ENCODE data around the gene AP1S1.

Gene AP1S1

DNA sequence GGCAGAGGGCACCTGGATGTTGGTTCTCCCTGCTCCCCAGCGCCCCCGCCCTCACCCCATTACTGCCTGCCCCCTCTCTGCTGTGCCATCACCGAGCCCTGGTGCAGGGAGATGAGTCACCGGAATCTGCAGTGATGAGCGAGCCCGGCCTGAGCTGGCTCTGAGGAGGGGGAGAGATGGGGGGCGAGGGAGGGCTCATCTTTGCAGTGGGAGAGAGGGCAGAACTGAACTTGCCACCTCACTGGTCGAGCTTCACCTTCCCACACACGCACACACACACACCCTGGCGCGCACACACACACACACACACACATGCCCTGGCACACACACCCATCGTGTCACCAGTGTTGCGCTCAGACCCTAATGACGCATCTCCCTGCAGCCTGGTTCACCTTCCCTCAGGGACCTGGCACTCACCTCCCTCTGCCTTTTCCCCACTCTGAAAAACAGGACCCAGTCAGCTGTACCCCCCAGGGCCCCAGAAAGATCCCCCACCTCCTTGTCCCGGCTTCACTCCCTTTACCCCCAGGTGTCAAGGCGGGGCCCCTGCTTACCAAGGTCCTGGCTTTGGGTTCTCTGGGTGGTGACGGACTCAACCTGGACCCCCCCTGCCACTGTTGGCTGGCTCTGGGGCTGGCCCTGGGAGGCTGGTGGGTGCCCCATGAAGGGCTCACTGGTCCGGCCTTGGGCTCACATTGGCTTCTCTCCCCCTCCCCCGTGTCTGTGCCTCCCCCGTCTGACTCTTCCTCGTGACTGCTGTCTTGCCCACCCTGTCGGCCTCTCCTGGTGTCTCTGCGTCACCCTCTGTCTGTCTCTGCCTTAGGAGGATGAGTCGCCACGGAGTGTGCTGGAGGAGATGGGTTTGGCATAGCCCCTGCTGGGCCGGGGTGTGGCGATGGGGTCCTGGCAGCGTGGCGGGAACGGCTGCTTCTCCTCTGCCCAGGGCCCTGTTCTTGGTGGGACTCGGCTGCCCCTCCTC lies 5.7 kb downstream of the AP1S1 start:
- DNase-seq (ENCODE audit: low read depth in 2 of 2), result no peak

DNA sequence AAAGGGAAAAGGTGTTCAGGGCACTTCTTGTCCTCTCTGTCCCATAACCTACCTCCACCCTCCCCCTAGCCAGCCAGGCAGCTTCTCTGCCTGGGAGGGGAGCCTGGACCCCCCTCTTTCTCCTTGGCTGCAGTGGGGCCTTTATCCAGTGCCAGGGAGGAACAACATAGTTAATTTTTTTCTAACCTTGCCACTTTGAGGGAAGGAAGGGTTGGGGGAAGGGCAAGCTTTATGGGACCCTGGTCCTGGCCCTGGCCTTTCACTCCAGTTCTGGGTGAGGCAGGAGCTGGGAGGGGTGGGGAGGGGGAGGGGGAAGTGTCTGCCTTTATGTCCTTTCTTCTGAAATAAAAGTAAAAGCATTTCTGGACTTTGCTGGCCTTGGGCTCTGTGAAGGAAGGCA lies 6.6 kb downstream of the AP1S1 start:
- DNase-seq (ENCODE audit: low read depth in 2 of 2), result no peak

DNA sequence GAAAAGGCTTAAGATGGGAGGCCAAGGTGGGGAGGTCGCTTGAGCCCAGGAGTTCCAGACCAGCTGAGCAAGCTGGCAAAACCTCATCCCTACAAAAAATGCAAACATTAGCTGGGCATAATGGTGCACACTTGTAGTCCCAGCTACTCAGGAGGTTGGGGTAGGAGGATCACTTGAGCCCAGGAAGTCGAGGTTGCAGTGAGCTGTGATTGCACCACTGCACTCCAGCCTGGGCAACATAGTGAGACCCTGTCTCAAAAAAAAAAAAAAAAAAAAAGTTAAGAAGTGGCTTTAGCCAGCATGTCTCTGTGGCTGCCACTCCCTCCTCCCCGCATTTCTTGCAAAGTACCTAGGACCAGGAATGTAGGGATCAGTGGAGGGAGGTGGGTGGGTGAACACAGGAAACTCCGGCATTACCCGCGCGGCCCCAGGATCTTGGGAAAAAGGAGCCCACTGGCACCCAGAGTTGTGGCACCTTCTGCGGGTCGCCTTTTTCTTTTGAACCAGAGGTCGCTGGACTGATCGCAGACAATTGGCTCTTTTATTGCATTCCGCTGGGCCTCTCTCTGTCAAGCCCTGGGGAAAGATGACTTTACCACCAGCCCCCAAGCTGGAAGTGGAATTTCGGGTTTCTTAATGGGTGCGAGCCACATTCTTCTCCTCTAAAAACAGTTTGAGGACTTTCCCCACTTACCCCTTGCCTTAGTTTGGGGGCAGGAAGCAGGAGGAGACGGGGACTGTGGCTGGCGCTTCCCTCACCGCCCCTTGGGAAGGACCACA lies 7.6 kb downstream of the AP1S1 start:
- DNase-seq (ENCODE audit: low read depth in 2 of 2), result no peak

DNA sequence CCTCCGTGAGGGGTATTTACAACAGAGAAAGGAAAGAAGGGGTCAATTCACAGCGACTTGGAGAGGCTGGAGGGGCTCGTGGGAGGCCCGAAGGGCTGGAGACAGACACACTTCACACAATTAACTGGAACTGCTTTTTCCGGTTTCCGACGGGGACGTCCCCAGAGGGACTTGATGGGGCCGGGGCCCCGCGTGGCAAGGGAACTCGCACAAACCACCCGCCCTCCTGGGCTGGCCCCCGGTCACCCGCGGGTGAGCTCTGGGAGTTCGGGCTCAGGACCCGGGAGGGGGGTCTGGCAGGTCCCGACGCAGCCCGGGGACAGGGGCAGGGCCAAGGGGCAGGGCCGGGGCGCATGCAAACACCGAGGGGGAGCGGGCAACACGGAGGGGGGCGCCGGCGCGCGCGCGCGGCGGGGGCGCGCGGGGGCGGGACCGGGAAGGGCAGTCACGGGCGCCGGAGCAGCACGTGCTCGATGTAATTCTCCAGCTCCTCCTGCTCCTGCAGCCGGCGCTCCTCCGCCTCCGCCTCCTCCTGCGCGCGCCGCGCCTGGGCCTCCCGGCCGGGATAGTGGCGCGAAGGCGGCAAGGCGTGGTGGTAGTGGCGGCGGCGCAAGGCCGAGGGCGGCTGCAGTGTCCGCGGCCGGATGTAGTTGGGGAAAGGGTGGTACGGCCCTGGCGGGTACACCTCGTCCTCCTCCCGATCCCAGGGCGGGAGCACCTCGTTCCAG lies 8.4 kb downstream of the AP1S1 start:
- no peak for DNase-seq (ENCODE audit: low read depth in 2 of 2)

DNA sequence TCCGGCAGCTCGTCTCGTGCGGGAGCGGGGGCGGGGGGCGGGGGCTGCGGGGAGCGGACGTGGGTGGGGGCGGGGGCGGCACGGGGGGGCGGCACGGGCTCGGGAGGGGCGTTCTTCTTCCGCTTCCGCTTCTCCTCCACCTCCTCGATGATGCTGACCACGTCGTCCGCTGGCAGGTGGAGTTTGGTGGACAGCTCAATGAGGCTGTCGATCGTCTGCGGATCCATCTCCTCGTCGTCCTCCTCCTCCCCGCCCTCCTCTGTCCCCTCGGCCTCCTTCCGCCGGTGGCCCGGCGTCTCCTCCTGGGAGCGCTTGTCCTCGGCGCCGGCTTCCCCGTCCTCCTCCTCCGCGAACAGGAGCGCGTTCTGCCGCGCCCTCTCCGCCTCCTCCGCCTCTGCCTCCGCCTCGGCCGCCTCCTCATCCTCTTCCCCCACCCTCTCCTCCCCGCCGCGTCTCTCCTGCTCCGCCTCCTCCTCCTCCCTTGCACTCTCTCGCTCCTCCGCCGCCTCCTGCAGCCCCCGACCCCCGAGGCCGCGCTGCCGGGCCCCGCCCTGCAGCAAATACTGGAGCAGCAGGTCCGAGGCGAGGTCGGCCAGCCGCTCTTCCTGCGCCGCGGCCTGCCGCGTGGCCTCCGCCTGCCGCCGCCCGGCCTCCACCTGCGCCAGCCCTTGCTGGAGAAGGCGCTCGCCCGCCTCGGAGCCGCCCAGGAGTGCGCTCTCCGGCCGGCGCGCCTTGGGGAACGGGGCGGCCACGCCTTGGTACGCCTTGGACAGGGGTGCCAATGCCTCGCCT lies 9.2 kb downstream of the AP1S1 start:
- no peak for DNase-seq (ENCODE audit: low read depth in 2 of 2)

DNA sequence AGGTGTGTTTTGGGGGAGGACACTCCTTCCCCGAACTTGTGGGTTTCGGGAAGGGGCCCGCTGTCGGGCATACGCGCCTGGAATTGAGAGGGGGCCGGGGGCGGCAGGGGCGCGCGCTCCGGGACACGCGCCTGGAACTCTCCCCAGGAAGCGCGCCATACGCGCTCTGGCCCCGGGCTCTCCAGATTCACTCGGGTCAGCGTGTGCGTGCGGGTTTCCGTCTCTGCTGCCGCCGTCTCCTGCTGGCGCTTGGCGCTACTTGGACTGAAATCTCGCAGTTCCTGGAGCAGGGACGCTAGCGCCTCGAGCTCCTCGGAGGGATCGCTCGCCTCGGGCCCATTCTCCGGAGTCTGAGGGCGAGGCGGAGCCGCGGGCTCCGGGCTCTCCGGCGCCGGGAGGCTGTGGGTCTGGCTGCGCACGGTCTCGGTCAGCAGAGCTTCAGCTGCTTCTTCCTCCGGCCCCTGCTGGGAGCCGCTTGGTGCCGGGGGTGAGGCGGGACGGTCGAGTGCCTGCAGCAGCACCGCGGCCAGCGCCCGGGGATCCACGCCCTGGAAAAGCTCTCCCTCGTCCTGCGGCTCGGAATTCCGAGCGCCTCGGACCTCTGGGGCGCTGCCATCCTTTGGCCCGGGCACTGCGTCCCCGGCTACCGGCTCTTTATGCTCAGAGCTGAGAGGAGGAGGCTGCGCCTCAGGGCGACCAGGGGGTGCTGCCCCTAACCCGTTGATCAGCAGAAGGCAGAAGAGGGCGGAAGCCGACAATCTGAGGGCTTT lies 10.0 kb downstream of the AP1S1 start:
- no peak for DNase-seq (ENCODE audit: low read depth in 2 of 2)

DNA sequence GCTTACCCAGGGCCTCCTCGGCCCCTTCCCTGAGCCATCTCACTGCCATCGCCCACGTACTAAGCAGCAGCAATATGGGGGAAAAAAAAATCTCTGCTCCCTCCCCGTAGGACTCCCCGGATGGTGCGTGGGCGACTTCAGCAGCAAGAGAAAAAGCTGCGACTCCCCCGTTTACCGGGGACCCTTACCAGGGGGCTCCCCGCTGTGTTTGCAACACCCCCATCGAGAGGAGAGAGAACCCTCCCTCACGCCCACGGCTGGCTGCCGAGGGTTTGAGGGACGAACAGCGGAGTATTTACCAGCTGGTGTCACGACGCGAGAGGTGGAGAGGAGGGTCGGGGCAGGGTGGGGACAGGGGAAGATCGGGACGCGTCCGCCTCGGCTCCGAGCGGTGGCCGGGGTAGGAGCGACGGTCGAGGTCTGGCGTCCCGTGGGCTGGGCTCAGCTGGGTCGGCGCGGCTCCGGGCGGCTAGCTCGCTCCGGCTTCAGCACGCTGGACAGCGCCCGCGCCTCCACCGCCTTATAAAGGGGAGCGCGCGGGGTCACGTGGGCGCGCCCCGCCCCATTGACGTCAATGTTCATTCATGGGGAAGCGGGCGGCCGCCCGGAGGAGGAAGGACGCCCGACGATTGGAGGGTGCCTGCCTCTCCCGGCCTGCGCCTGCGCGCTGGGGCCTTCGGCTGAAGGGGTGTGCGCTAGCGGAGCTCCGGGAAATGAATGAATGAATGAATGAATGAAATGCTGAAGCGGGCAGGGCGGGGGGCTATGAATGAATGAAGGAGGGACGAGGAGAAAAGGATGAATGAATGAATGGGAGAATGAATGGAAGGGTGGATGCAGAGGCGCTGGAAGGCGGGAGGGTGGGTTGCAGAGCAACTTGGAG lies 11.0 kb downstream of the AP1S1 start, which contains the start of gene VGF:
Gene VGF, minus strand, starts transcription at position 495 of the 883 bp plus-strand sequence. CDS start 726 bp downstream, outside the sequence.
- peak; percentile 88 to 90 for DNase-seq (ENCODE audit: low read depth in 2 of 2)

DNA sequence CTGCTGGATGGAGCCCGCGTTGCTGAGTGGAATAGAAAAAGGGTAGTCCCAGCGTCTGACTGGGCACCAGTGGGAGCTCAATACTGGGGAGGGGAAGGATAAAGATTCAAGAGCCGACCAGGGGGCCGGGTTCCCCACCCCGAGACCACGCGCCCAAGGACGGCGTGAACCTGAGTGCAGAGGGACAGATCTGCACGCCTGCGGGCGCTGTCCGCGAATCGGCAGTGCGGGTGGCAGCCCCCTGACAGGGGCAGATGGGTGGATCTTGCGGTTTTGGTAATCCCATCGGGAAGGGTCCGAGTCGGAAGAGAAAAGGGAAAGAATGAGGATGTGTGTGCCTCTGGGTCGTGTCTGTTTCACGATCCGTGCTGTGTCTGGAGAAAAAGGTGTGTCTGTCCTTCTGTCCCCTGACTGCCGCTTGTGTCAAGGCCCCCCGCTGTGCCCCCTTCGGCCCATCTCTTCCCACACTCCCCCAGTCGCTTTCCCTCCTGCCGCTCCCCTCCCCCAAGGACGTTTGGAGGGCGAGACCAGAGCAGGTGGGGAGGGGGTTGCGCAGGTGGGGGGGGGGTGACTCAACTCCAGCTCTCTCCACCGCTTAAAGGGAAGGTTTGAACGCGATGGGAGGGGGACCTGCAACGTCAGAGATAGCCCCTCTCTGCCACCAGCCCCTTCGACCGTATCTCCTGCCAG lies 11.8 kb downstream of the AP1S1 start:
- DNase-seq (ENCODE audit: low read depth in 2 of 2), result no peak

DNA sequence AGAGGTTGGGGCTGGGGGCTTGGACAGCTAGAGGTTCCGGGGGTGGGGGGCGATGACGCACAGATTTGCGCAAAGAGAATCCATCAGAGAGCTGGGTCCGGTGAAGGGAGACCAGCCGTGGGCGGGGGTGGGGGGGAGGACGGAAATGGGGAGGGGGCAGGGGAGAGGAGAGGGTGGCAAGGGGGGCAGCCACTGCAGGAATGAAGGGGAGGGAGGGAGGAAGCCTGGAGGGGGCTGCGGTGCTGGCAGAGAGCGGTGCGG lies 12.3 kb downstream of the AP1S1 start:
- DNase-seq (ENCODE audit: low read depth in 2 of 2), result no peak

DNA sequence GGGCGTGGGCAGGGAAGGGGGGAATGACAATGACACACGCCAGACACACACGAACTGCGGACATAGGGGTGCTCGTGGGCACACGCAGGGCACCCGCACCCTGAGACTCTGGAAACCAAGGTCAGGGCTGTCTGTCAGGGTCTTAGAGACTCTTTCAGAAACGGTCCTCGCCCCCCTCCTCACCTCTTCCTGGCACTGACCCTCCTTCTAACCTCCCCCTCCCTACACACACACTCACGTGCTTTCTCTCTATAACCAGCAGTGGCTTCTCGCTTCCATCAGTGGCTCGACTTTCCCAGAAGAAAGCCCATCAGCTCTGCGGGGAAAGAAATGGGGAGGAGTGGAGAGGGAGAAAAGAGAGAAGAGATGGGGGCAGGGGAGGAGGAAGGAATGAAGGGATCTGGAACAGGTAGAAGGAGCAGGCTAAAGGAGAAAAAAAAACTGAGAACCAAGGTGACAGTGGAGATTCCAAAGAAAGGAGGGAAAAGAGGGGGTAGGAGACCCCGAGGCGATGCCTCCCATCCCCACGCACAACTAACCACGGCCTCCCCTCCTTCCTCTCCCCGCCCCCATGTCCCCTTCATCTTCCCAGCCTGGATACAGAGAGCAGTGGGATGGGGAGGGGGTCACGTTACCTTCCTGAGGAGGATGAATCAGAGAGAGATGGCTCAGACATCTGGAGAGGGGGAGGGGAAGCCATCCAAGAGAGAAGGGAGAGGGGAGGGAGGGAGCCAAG lies 12.8 kb downstream of the AP1S1 start:
- DNase-seq (ENCODE audit: low read depth in 2 of 2), result peak; percentile 45 to 57

DNA sequence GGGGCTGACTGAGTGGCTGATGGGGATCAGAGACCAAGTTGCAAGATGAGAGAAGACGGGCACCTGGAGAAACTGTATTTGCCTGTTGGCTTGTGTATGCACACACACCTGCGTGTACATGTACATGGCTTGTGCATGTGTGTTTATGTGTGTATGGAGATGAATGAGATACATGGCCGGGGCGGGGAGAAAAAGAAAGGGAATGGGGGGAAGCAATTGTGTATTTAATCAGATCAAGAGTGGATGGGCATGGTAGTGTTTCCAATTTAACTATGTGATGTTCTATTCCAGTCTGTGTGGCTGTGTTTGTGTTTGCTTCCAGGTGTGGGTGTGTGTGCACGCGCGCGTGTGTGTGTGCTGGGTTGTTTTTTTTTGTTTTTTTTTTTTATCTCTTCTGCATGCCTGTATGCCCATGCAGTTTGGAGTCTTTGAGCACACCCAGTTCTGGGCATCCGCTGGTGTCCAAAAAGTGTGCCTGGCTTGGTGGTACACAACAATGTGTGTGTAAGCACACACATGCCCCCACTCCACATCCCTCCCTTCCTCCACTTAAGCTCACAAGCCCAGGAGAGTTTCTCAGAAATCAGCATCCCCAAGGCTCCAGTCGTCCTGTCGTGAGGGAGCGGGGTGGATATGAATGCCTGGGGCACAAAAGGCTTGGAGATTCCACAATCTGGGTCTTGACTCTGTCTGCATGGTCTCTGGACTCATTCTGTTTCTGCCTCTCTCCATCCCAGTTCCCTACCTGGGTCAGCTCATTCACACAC lies 13.6 kb downstream of the AP1S1 start:
- DNase-seq (ENCODE audit: low read depth in 2 of 2), result no peak

DNA sequence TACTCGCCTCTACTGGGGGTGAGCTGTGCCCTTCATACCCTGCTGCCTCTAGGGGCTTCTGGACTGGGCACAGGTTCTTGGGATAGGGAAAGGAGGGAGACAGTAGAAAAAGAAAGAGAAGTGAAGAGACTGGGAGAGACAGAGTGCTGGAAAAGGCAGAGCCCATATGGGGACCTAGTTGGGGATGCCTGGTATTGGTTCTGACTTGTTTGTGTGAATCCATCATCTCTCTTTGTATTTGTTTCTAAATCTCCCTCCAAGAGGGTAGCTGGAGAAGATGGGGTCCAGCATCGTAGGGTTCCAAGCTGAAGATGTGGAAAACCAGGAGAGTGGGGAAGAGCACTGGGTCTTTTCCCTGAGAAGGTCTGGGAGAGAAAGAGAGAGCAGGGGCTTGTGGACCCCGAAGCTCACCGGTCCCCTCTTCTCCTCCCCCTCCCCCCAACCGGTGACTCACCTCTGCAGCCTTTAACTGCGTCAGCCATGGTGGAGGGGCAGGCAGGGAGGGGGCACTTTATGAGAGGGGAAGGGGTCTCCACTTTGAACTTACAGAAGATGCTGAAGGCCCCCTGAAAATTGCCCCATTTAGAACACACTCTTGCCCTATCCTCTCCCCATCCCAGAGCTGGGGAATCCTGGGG lies 14.3 kb downstream of the AP1S1 start:
- DNase-seq (ENCODE audit: low read depth in 2 of 2), result no peak

DNA sequence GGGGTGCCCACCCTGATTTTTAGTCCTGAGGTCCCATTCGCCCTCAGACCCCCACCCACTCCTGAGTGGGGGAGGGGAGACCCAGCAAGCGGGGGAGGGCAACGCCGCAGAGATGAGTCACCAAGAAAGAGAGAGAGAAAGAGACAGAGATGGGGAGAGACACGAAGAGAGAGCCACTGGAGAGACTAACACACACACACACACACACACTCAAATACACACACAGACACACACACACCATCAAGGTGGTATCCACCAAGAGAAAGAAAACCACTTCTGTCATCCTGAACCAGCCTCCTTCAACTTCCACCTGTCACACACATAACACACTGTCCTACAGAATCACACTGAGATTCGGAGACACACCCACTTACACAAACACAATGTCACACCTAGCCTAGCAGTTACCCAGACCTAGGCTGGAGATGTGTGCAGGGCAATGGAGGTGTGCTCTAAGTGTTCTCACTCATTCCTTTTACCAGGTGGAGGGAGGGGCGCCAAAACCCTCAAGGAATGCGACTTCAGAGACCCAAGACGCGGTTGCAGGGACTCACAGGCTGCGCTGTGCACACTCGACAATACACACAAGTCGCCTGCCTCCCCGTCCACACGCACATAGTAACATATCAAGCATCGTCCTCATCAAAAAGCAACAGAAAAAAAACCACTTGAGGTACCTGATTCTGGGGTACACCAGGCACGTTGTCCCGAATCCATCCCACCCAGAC lies 15.0 kb downstream of the AP1S1 start:
- DNase-seq (ENCODE audit: low read depth in 2 of 2), result no peak

DNA sequence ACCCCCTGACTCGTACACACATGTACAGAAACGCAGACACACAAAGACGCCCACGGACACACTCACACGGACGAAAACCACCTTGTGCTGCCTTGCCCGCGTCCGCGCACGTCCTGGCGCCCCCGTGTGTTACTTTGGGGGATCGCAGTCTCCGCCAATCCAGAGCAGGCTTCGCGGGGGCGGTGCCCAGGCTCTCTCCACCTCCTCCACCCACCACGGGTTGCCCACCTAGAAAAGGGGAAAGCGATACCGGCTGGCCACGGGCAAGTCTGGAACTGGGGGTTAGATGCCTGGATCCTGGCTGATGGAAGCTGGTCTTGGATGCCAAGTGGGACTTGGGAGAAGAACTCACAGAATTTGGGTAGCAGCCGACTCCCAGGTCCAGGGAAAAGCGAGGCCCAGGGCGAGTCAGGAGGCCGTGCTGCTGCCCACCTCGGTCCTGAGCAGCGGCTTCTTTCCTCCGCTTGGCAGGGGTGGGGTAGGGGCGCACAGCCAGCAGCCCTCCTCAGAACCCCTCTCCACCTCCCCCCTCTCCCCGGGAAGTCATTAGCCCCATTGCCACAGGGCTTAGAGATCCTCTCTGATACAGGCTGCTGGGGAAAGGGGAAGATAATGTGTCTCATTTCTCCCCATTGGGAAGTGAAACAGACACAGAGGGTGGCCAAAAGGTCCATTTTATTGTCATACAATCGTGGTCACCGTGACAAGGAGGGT lies 15.7 kb downstream of the AP1S1 start:
- no peak for DNase-seq (ENCODE audit: low read depth in 2 of 2)

DNA sequence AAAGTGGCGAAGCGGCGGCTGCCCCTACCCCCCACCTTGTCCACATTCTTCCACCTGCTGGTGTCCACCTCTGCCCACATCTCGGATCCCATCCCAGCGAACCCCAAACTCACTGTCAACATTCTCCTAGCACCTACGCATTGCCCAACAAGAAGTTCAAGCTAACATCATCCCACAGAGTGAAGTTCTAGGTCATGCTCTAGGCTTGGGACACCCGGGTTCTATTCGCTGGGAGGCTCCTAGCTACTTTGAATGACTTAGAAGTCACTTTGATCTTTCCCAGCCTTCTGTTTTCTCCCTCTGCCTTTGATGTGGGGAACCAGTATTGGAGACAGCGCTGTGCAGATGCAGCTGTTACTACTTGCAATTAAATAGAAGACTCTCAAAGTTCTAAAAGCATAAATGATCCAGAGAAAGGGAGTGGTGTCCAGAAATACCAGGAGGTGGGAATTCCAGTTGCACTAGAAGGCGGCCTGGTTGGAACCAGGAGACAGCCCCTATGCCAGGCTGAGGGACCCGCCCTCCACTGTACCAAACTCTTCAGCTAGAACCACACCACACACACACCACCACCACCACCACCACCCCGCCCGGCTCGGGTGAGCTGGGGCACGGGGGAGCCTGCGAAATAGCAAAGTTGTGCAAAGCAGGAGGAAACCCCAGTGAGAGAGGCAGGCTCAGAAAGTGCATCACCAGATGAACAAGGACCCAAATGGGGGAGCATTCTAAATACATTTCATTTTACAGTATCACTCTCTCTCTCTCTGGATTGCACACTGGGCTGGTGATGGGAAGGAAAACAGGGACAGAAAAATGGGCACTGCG lies 16.6 kb downstream of the AP1S1 start:
- no peak for DNase-seq (ENCODE audit: low read depth in 2 of 2)

All from fibroblast of skin of left quadriceps (primary cell).